Endometrial microvascular endothelial cells (primary cell): Measurements from ENCODE around the gene EPB41. TPM values are rescaled to one million over a fixed set of nuclear protein-coding genes. Genes with fewer than 3 reads are reported as not detected.
"Not testable (repeated sequence)": the region's sequence is repeated elsewhere in the genome, so short reads cannot be mapped to it uniquely, and the experiment has no call there.

Experiments used
- in situ Hi-C: cut with HindIII; loops from 2 replicates; pipeline ENCODE4 v1.10.0; 2017; ENCODE audit warnings: low sequenced_read_pairs, low pct_unique_long_range_greater_than_20kb; ENCODE audit errors: inconsistent ontology term
- total RNA-seq: library from RNA; depleted of rRNA; stranded (reverse); fragments of >200 nt; gene quantifications from one replicate; pipeline ENCODE4 v1.2.3, GENCODE V29; 2015; ENCODE audit errors: inconsistent ontology term

EPB41 gene
- total RNA-seq, 1 donor from 2014 or later, result 17.2 TPM

- in situ Hi-C loops, result no loop called here
These were observed 3.4 kb downstream of the EPB41 start for GRCh38 chr1:28917757-28918118.

GRCh38 chr1:28921286-28921869 is 7.0 kb downstream of the EPB41 start:
- in situ Hi-C loops, result no loop called here

GRCh38 chr1:28925350-28925891 is 11.1 kb downstream of the EPB41 start:
- in situ Hi-C loops, result no loop called here

- in situ Hi-C loops, result no loop called here
These were observed 12.4 kb downstream of the EPB41 start for GRCh38 chr1:28926629-28927265.

- in situ Hi-C loops, result no loop called here
These were observed 12.9 kb downstream of the EPB41 start for GRCh38 chr1:28927266-28927647.

- in situ Hi-C loops, result no loop called here
These were observed 13.4 kb downstream of the EPB41 start for GRCh38 chr1:28927648-28928313.

GRCh38 chr1:28928314-28928941 is 14.1 kb downstream of the EPB41 start:
- in situ Hi-C loops, result no loop called here

GRCh38 chr1:28933277-28933676 is 18.9 kb downstream of the EPB41 start:
- in situ Hi-C loops, result no loop called here

GRCh38 chr1:28933918-28934317 is 19.5 kb downstream of the EPB41 start:
- in situ Hi-C loops, result no loop called here

- in situ Hi-C loops, result no loop called here
These were observed 20.3 kb downstream of the EPB41 start for GRCh38 chr1:28934676-28935075.

GRCh38 chr1:28935293-28935692 is 20.9 kb downstream of the EPB41 start:
- in situ Hi-C loops, result no loop called here

GRCh38 chr1:28936094-28936493 is 21.7 kb downstream of the EPB41 start:
- in situ Hi-C loops, result no loop called here

GRCh38 chr1:28936528-28936927 is 22.2 kb downstream of the EPB41 start:
- in situ Hi-C loops, result no loop called here

- in situ Hi-C loops, result not testable (repeated sequence)
These were observed 29.2 kb downstream of the EPB41 start for GRCh38 chr1:28943581-28943980.

- in situ Hi-C loops, result no loop called here
These were observed 35.6 kb downstream of the EPB41 start for GRCh38 chr1:28950006-28950405.

- in situ Hi-C loops, result no loop called here
These were observed 36.1 kb downstream of the EPB41 start for GRCh38 chr1:28950449-28950848.

GRCh38 chr1:28954126-28954726 is 39.9 kb downstream of the EPB41 start:
- in situ Hi-C loops, result no loop called here

GRCh38 chr1:28956038-28956464 is 41.7 kb downstream of the EPB41 start:
- in situ Hi-C loops, result no loop called here

GRCh38 chr1:28962114-28962831 is 47.9 kb downstream of the EPB41 start:
- in situ Hi-C loops, result not testable (repeated sequence)
